Activated CD4-positive, alpha-beta T cell treated with anti-CD3 and anti-CD28 coated beads for 24 hours (primary cell): ENCODE measurements around the gene POU2AF2.

Experiments
- DNase-seq, 2 donors: peaks; one replicate each; pipeline ENCODE4 v3.0.0-alpha.2; 2020; ENCODE audit warnings: low read depth in 2 of 2

POU2AF2 gene

DNA sequence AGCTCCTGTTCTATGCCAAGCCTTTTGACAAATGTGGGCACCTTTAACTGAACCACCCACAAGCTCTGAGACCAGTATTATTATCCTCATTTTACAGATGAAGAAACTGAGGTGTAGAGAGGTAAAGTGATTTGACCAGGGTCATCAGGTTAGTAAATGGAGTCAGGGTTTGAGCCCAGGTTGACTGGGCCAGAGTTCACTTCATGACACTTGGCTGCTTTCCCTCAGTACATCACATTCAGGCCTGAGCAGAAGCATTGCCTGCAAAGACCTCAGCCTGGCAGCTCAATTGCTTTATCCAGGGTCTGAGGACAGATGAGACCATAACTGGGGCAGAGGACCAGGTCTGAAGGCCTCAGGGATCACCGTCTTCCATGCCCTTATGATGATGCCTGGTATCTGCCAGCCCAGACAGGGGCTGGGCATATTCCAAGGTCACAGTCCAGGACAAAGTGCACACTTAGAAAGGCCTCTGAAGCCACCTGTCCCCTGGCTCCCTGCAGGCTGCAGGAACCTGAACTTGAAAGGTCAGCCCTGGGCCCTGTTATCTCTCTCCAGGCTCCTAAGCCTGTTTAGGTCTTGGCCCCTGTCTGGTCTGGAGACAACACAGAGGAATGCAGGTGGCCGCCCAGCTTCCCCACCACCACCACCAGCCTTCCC is 84.8 kb downstream of the POU2AF2 start:
- no peak for DNase-seq

DNA sequence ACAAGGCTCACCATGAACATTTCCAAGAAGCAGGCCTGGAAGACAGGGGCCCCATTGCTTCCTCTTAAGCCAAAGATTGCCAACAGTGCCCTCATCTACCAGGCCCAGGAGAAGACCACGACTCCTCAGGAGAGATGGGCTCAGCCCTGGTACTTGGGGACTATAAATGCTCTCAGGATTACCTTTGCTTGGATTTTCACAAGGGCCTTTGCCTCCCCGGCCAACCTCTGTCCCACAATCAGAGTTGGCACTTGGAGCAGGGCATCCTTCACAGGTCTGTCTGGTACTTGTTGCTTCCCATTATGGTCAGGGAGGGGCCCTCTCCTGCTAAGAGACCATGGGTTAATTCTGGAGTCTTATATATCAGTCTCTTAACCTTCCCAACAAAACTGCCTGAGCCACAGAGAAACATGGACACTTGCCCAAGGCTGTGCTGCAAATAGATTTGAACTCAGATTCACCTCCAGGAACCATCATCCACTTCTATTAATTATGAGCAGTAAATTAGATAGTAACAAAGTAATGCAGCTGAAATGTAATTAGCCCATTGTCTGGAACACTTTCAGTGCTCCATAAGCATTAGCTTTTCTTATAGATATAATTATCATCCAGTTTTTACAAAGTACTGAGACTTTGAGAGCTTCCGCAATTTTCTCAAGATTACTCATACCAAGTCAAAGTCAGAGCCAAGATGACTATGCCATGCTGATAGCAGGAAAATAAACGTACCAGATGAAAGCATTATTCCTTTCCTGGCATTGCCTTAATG is 86.4 kb downstream of the POU2AF2 start:
- DNase-seq: no peak

DNA sequence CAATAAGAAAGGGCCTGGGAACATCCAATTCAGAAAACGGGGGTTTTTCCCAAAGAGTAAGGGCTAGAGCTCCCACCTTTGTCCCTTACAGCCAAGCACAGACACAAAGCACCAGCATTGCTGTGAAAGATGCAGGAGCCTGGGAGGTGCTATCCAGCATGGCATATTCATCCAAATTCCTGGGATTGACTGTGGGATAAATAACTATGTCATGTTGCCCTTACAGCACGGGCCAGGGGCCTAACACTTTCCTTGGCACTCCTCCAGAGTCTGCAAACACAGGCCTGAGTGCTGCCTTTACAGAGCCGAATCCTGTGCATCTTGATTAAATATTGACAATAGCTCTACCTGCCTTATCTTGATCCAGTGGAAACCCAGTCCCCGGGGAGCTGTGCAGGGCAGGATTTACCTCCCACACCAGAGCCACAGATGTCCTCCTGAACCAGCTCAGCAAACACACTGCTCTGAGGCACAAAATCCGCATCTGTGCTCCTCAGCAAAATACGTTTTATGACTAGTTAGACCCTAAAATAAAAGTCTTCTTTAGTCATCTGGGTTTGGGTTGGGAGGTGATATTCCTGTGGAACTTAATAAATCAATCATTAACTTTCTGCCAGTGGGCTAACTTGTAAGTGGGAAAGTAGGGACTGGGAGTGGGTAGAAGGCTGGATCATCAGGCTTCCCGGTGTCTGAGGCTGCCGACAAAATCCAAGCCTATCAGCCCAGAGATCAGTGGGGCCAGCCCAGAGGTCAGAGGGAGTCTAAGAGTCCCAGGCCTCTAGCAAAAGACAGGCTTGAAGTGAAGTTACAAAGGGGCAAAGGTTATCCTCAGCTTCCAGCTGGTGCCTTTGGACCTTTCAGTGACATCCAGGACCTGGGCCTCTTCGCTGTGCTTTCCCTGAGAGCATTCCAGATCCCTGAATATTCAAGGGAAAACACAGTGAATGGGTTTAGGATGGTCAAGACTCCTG is 89.3 kb downstream of the POU2AF2 start:
- DNase-seq: no peak

DNA sequence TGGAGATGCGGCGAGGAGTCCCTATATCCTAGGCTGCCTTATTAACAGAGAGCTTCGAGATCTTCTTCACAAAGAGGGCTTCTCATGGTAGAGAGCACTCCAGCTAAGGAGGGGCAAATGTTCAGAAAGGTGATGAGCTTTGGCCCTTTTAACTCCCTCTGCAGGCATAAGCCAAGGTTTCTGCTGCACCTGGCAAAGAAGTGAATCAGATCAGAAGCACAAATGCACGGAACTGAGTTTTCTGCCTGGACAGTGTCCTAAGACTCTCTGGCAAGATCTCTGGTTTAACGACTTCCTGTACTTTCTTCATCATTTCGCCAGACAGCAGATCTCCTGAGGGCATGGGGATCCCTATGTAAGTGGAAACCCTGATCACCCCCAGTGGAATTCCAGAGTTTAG is 90.0 kb downstream of the POU2AF2 start:
- no peak for DNase-seq
